SK-N-MC (cell line): Measurements from ENCODE around the gene DNAAF5.

Experiments used
- EZH2 ChIP-seq: fragments of 200-600 bp; sonication (generic); IDR thresholded peaks from one replicate; pipeline ENCODE4 v1.6.1; 2017; ENCODE audit warnings: antibody characterized with exemption
- FOXP2 ChIP-seq: optimal IDR thresholded peaks from 2 replicates; pipeline ENCODE3; 2011; ENCODE audit warnings: mild to moderate bottlenecking, moderate library complexity; ENCODE audit not compliant: insufficient read depth; ENCODE audit errors: extremely low read length, control extremely low read depth
- POLR2AphosphoS5 ChIP-seq: IDR thresholded peaks from 2 replicates; pipeline ENCODE4 v1.6.1; 2012; ENCODE audit warnings: mild to moderate bottlenecking, low read depth, low read length, borderline replicate concordance

DNA sequence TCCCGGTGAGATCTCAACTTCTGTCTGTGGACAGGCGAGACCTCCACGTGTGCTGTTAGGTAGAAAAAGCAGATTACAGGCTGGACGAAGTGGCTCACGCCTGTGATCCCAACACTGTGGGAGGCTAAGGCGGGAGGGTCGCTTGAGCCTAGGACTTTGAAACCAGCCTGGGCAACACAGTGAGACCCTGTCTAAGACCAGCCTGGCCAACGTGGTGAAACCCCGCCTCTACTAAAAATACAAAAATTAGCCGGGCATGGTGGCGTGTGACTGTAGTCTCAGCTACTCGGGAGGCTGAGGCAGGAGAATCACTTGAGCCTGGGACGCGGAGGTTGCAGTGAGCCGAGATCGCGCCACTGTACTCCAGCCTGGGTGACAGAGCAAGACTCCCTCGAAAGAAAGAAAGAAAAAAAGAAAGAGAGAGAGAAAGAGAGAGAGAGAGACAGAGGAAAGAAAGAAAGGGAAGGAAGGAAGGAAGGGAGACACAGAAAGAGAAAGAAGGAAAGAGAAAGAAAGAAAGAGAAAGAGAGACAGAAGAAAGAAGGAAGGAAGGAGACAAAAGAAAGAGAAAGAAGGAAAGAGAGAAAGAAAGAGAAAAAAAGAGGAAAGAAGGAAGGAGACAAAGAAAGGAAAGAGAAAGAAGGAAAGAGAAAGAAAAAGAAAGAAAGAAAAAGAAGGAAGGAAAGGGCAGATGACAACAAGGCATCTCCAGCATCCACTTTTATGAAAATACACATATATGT lies 76.2 kb downstream of the DNAAF5 start:
- TF ChIP-seq POLR2AphosphoS5 (no peak), EZH2 (no peak), FOXP2 (no peak)
